ENCODE data around the gene CNOT2. TPM values are rescaled to one million over a fixed set of nuclear protein-coding genes. Genes with fewer than 3 reads are reported as not detected.

Gene CNOT2, protein sequence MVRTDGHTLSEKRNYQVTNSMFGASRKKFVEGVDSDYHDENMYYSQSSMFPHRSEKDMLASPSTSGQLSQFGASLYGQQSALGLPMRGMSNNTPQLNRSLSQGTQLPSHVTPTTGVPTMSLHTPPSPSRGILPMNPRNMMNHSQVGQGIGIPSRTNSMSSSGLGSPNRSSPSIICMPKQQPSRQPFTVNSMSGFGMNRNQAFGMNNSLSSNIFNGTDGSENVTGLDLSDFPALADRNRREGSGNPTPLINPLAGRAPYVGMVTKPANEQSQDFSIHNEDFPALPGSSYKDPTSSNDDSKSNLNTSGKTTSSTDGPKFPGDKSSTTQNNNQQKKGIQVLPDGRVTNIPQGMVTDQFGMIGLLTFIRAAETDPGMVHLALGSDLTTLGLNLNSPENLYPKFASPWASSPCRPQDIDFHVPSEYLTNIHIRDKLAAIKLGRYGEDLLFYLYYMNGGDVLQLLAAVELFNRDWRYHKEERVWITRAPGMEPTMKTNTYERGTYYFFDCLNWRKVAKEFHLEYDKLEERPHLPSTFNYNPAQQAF
- total RNA-seq (ENCODE audit: low replicate concordance): 58.9 and 135 TPM in 2 replicates

DNA sequence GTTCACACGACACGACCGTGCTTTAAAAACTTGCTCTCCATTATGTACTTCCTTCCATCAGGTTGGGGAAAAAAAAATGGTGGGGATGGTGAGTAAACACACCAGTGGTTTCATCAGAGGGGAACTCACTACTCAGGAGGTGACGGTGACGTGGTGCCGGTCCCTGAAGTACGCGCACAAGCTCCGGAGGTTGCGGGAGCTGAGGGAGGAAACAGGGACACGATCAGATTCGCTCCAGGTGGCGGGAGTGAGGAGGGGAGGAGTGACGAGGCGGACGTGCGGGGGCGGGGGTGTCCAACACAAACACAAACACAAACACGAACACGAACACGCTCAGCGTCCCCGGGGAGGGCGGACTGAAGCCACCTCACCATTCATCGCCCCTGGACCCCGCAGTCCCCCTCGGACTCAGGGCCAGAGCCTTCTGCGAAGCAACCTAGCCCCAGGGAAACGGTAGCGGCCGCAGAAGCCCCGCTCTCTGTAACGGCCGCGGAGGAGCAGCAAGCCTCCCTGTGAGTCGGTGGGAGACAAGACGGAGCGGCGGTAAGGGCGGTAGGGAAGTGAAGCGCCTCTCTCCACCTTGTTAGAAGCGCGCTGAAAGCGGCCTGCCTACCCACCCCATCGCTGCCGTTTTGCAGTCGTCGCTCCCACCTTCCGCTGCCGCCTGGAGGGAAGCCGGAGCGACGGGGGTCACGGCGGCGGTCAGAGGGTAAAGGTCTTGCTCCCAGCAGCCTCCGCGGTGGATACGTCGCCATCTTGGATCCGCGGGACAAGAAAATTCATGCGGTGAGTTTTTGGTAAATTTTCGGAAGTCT is at the start of gene CNOT2:
Gene CNOT2 (plus strand): TSS at position 739 of the 815 bp plus-strand sequence. CDS start 34,794 bp downstream, outside the sequence.
- TF ChIP-seq, protein P1, sequence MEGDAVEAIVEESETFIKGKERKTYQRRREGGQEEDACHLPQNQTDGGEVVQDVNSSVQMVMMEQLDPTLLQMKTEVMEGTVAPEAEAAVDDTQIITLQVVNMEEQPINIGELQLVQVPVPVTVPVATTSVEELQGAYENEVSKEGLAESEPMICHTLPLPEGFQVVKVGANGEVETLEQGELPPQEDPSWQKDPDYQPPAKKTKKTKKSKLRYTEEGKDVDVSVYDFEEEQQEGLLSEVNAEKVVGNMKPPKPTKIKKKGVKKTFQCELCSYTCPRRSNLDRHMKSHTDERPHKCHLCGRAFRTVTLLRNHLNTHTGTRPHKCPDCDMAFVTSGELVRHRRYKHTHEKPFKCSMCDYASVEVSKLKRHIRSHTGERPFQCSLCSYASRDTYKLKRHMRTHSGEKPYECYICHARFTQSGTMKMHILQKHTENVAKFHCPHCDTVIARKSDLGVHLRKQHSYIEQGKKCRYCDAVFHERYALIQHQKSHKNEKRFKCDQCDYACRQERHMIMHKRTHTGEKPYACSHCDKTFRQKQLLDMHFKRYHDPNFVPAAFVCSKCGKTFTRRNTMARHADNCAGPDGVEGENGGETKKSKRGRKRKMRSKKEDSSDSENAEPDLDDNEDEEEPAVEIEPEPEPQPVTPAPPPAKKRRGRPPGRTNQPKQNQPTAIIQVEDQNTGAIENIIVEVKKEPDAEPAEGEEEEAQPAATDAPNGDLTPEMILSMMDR (IDR thresholded peaks at IDR 0.05; ENCODE audit: insufficient read depth, low read length): no peak
- peak; percentile 79 for DNase-seq (ENCODE audit: low read depth)
- peak within 1 kb of the TSS; percentile 86 for H3K4me3 ChIP-seq (ENCODE audit: low read depth, low read length)

DNA sequence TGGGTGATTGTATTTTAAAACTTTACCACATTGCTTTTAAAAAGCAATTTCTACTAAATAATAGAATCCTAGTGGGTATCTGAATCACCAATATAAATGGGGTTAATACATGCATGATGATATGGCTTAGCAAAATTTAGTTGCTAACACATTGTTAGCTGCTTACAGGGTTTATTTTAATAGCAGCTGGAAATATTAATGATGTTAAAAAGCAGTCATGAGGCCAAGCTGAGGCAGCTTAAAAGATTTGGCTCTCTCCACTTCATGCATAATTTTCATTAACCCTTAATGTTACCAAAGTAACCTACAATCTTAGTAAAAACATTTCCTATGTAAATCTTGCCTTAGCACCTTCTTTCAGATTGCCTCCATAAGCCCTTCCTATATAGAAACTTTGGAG is 49.2 kb upstream of the CNOT2 start:
- TF ChIP-seq, protein P1 (IDR thresholded peaks at IDR 0.05; ENCODE audit: insufficient read depth, low read length): no peak
- H3K4me3 ChIP-seq (ENCODE audit: low read depth, low read length): no peak overlapping the region
- no peak for DNase-seq (ENCODE audit: low read depth)

DNA sequence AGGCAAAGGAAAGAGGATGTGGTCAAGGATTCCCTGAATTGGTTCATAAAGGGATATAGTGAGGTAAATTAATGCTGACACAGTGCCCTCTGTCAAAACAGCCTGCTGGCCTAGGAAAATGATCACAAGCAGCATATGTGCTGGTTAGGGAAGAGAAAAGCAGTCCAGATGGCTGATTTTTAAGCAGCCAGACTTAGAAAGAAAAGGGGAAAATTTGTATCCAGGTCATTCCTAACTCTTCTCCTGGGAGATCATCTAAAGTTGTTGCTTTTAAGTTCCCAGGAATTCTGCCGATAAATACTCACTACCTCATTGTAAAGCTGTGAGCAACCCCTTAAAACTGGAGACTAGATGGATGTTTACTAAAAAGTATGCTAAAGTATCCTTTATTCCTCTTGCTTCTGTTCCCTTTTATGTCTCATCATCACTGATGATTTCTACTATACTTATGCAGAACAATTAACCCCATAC is 46.4 kb upstream of the CNOT2 start:
- TF ChIP-seq, protein P1 (IDR thresholded peaks at IDR 0.05; ENCODE audit: insufficient read depth, low read length): no peak
- H3K4me3 ChIP-seq (ENCODE audit: low read depth, low read length): no peak overlapping the region
- peak; percentile 19 for DNase-seq (ENCODE audit: low read depth)

DNA sequence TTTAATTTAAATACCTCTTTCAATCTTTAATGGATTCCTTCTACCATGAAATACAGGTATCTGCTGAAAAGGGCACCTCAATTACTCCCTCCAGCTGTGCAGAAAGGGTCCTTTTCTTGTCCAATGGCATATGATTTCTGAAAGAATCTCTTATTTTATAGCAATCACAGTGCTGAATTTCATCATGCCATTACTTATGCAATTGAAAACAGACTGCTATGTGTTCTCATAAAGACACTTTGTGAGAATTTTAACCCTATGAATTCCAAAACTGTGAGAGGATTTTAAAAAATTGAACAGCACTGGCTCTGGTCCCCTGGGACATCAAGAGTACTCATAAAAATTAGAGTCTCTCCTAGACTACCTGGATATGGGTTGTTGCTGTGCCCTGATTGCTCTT is 45.9 kb upstream of the CNOT2 start:
- TF ChIP-seq, protein P1 (IDR thresholded peaks at IDR 0.05; ENCODE audit: insufficient read depth, low read length): no peak
- peak; percentile 44 for DNase-seq (ENCODE audit: low read depth)
- H3K4me3 ChIP-seq (ENCODE audit: low read depth, low read length): no peak overlapping the region

DNA sequence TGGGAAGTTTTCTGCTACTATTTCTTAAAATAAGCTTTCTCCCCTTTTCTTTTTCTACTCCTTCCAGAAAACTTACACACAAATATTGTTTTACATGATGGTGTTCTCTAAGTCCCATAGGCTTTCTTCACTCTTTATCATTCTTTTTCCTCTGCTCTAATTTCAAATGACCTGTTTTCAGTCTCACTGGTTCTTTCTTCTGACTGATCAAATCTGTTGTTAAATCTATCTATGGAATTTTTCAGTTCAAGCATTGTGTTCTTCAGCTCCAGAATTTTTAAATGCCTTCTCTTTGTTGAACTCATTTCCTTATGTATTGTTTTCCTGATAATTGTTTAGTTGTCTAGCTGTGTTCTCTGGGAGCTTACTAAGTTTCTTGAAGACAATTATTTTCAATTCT is 29.5 kb upstream of the CNOT2 start:
- TF ChIP-seq, protein P1 (IDR thresholded peaks at IDR 0.05; ENCODE audit: insufficient read depth, low read length): no peak
- no peak overlapping the region for H3K4me3 ChIP-seq (ENCODE audit: low read depth, low read length)
- DNase-seq (ENCODE audit: low read depth): no peak

DNA sequence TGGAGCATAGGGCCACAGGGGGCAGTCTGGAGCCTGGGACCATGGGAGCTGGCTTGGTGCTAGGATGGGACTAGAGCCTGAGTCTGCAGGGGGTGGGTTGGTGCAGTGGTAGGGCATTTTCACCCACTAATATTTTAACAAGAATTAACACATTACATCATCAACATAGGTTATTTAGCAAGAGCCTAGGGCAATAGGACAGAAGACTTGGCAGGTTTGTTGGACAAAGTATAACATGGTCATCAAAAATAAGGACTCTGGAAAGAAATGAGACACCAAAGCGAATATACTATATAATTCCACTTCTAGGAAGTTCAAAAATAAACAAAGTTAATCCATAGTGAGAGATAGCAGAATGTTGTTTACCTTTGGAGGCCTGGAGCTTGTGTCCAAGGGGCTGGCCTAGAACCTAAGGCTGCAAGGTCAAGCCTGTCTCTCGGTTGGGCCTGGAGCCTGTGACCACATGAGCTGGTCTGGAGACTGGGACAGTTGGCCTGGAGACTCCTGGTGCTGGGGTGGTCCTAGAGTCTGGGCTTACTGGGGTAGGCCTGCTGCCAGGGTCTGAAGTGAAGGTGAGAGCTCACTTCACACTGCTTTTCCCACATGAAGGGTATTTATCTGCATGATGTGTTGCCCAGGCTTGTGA is 28.1 kb upstream of the CNOT2 start:
- H3K4me3 ChIP-seq (ENCODE audit: low read depth, low read length): no peak overlapping the region
- TF ChIP-seq, protein P1 (IDR thresholded peaks at IDR 0.05; ENCODE audit: insufficient read depth, low read length): no peak
- no peak for DNase-seq (ENCODE audit: low read depth)

Measured in fibroblast of the aortic adventitia (primary cell).